SU-DHL-6 (cell line): ENCODE measurements around the gene CHSY3.

ENCODE experiments used
- H2AFZ ChIP-seq: fragments of 200-600 bp; sonication (generic); 2 replicates; pipeline ENCODE4 v1.6.1; 2014; ENCODE audit warnings: low read depth, mild to moderate bottlenecking, moderate library complexity, mixed read lengths, antibody characterized with exemption, low read length; ENCODE audit not compliant: severe bottlenecking
- H3F3A ChIP-seq: fragments of 200-600 bp; shearing (Covaris generic); 2 replicates; pipeline ENCODE4 v1.6.0; 2016; ENCODE audit warnings: antibody characterized with exemption, mild to moderate bottlenecking; ENCODE audit not compliant: insufficient read depth
- H3K27ac ChIP-seq: fragments of 200-600 bp; sonication (generic); 2 replicates; pipeline ENCODE4 v1.5.1; 2016; ENCODE audit warnings: low read depth, mild to moderate bottlenecking, low read length, moderate library complexity, mixed read lengths
- H3K27me3 ChIP-seq: fragments of 200-600 bp; sonication (generic), shearing (Covaris generic); 2 replicates; pipeline ENCODE4 v1.6.0; 2014; ENCODE audit warnings: mild to moderate bottlenecking, low read length
- H3K36me3 ChIP-seq: fragments of 200-600 bp; sonication (generic); 2 replicates; pipeline ENCODE4 v1.6.1; 2014; ENCODE audit warnings: mild to moderate bottlenecking, low read length, mixed read lengths
- H3K4me2 ChIP-seq: fragments of 300-600, 200-600 bp; shearing (Covaris generic), sonication (generic); 2 replicates; pipeline ENCODE4 v1.6.0; 2014; ENCODE audit warnings: low read length, low read depth, mild to moderate bottlenecking; ENCODE audit not compliant: poor library complexity, severe bottlenecking
- H3K4me3 ChIP-seq: fragments of 200-600 bp; sonication (generic); 2 replicates; pipeline ENCODE4 v1.5.1; 2014; ENCODE audit warnings: antibody characterized with exemption, low read length, mild to moderate bottlenecking, mixed read lengths; ENCODE audit not compliant: insufficient read depth, poor library complexity, severe bottlenecking
- H3K79me2 ChIP-seq: fragments of 200-600 bp; sonication (generic); 2 replicates; pipeline ENCODE4 v1.6.1; 2014; ENCODE audit warnings: mild to moderate bottlenecking, low read length, moderate library complexity; ENCODE audit not compliant: insufficient read depth
- H3K9ac ChIP-seq: fragments of 200-600 bp; sonication (generic); 2 replicates; pipeline ENCODE4 v1.7.0; 2014; ENCODE audit warnings: mild to moderate bottlenecking, low read length
- H3K9me2 ChIP-seq: fragments of 200-600 bp; sonication (generic); replicated peaks from 2 replicates; pipeline ENCODE4 v1.6.1; 2014; ENCODE audit warnings: low read length; ENCODE audit not compliant: insufficient read depth
- H3K9me3 ChIP-seq: fragments of 200-600 bp; sonication (generic); 2 replicates; pipeline ENCODE4 v1.6.1; 2014; ENCODE audit warnings: low read length, mixed read lengths; ENCODE audit not compliant: insufficient read depth
- H4K20me1 ChIP-seq: fragments of 200-600 bp; sonication (generic); 2 replicates; pipeline ENCODE4 v1.6.1; 2014; ENCODE audit warnings: low read depth, mild to moderate bottlenecking, antibody characterized with exemption, low read length, moderate library complexity, mixed read lengths
- EZH2phosphoT487 ChIP-seq: fragments of 200-600 bp; sonication (generic), shearing (Covaris generic); conservative IDR thresholded peaks from 2 replicates; pipeline ENCODE4 v1.6.1; 2018; ENCODE audit warnings: mild to moderate bottlenecking, antibody characterized with exemption, low read length, moderate library complexity, mixed read lengths
- TF ChIP-seq, protein P1 (sequence below): fragments of 200-600 bp; sonication (generic); IDR thresholded peaks from one replicate; pipeline ENCODE4 v1.5.1; 2017; ENCODE audit warnings: antibody characterized with exemption, mild to moderate bottlenecking, low read length, moderate library complexity; ENCODE audit not compliant: insufficient read depth, poor library complexity, severe bottlenecking

Gene CHSY3

DNA sequence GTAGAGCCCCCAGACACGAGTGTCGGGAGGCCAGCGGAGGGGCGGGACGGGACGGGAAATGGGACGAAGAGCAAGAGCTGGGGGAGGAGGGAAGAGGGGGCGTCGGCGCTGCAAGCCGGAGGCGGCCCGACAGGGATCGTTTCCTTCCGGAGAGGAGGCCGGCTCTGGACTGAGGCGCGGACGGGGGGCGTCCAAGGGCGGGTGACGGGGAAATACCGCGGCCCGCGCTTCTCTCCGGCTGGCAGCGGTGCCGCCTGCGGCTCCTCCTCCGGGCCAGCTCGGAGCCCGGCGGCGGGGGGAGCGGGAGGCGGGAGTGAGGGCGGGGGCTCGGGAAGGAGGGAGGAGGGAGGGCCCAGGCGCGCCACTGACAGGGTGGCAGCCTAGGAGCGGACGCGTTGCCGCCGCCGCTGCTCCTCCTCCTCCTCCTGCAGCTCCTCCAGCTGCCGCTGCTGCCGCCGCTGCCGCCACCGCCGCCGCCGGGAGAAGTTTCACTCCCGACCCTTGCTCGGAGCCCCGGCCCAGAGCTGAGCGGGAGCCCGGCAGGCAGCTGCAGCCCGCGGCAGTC, at the start of gene CHSY3:
CHSY3 (plus strand) TSS at position 364 of the 565 bp plus-strand sequence.
- H3K4me2 ChIP-seq: no peak within 1 kb of the TSS
- H3K9ac ChIP-seq: no peak within 1 kb of the TSS

DNA sequence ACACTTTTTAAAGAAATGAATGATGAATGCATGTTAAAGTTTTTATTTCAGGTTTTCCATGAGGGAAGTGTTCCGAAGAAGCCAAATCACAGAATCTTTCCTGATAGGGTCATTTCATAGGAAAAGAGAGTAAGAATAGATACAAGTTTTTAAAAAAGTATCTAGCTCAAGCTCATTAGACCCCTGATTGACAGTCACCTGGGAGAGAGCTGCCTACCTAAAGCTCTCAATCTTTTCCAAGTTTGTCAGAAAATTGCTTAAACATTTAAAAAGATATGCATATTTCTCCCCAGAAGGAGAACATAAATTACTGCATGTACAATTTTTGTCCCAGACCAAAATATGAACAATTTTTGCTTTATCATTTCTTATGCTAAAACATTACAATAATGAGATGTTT, 47.9 kb upstream of the CHSY3 start:
- Histone ChIP-seq H3K36me3 (no peaks in the 10 kb centered on the region), H3K9me3 (no peaks in the 10 kb centered on the region), H3K27ac (no peak overlapping the region), H4K20me1 (no peaks in the 10 kb centered on the region), H3F3A (no peaks in the 10 kb centered on the region), H3K4me2 (no peak overlapping the region), H3K4me3 (no peak overlapping the region), H3K79me2 (no peaks in the 10 kb centered on the region), H3K27me3 (no peaks in the 10 kb centered on the region), H3K9me2 (no peaks in the 10 kb centered on the region), H3K9ac (no peak overlapping the region), H2AFZ (no peak overlapping the region)
- TF ChIP-seq, protein P1, sequence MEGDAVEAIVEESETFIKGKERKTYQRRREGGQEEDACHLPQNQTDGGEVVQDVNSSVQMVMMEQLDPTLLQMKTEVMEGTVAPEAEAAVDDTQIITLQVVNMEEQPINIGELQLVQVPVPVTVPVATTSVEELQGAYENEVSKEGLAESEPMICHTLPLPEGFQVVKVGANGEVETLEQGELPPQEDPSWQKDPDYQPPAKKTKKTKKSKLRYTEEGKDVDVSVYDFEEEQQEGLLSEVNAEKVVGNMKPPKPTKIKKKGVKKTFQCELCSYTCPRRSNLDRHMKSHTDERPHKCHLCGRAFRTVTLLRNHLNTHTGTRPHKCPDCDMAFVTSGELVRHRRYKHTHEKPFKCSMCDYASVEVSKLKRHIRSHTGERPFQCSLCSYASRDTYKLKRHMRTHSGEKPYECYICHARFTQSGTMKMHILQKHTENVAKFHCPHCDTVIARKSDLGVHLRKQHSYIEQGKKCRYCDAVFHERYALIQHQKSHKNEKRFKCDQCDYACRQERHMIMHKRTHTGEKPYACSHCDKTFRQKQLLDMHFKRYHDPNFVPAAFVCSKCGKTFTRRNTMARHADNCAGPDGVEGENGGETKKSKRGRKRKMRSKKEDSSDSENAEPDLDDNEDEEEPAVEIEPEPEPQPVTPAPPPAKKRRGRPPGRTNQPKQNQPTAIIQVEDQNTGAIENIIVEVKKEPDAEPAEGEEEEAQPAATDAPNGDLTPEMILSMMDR: no peak
- no peak for TF ChIP-seq EZH2phosphoT487

More for the DNA sequence above, at the start of gene CHSY3:
- no peak within 1 kb of the TSS for H2AFZ ChIP-seq
- H3K36me3 ChIP-seq: no peaks in the 10 kb centered on the region
- no peak within 1 kb of the TSS for H3K27ac ChIP-seq
- no peak within 1 kb of the TSS for H3K4me3 ChIP-seq
- H3K9me3 ChIP-seq: no peaks in the 10 kb centered on the region
- H3F3A ChIP-seq: no peaks in the 10 kb centered on the region
- TF ChIP-seq EZH2phosphoT487: no peak
- TF ChIP-seq, protein P1: no peak
- no peaks in the 10 kb centered on the region for H4K20me1 ChIP-seq
- H3K79me2 ChIP-seq: no peaks in the 10 kb centered on the region
- H3K27me3 ChIP-seq: no peaks in the 10 kb centered on the region
- no peaks in the 10 kb centered on the region for H3K9me2 ChIP-seq

DNA sequence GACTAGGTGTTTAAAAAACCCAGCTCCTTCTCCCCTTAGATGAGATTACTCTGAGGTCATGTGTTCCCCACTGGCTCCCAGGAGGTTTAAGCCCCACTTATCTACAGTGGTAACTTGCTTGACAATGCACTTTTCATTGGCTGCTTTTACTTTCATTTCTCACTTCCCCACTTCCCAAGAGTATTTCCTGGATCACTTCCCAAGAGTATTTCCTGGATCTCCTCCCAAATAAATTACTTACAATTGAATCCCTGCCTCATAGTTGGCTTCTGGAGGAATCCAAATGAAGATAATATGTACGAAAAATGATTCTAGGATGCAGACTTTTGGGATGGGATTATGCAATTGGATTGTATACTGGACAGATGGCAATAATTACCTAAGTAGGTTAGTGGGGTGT, 47.1 kb upstream of the CHSY3 start:
- Histone ChIP-seq H3K79me2 (no peaks in the 10 kb centered on the region), H3K4me3 (no peak overlapping the region), H3K9me3 (no peaks in the 10 kb centered on the region), H3F3A (no peaks in the 10 kb centered on the region), H3K9me2 (no peaks in the 10 kb centered on the region), H3K27me3 (no peaks in the 10 kb centered on the region), H3K36me3 (no peaks in the 10 kb centered on the region), H3K4me2 (no peak overlapping the region), H3K27ac (no peak overlapping the region), H3K9ac (no peak overlapping the region), H2AFZ (no peak overlapping the region), H4K20me1 (no peaks in the 10 kb centered on the region)
- TF ChIP-seq, protein P1: no peak
- no peak for TF ChIP-seq EZH2phosphoT487
